K562 (cell line): Measurements from ENCODE around the gene CBFA2T3. TPM values are rescaled to one million over a fixed set of nuclear protein-coding genes. Genes with fewer than 3 reads are reported as not detected.
A peak's percentile ranks its signal among the peaks of the same experiment; 100 is the strongest.

Source experiments
- CAMTA2 ChIP-seq: fragments of 250-450 bp; sonication (Bioruptor Pico); conservative IDR thresholded peaks from 2 replicates; pipeline ENCODE4 v1.5.1; 2022
- CBX5 ChIP-seq: IDR thresholded peaks from 2 replicates; pipeline ENCODE4 v1.6.1; 2014; ENCODE audit warnings: low read depth, borderline replicate concordance
- HDAC1 ChIP-seq, 2 experiments: fragments of 450-650 bp; IDR thresholded peaks; 2 replicates each; pipeline ENCODE4 v1.6.1; 2016 to 2017; ENCODE audit warnings: inconsistent platforms in 1 of 2, mild to moderate bottlenecking in 1 of 2, moderate library complexity in 1 of 2
- KLF13 ChIP-seq: fragments of 450-650 bp; IDR thresholded peaks from 2 replicates; pipeline ENCODE4 v1.6.1; 2016; ENCODE audit warnings: missing genetic modification characterization, low read depth, mild to moderate bottlenecking, missing compliant biosample characterization, moderate library complexity, borderline replicate concordance
- LCOR ChIP-seq: sonication (generic); formaldehyde crosslinking; IDR thresholded peaks from 2 replicates; pipeline ENCODE4 v1.8.0; 2022; ENCODE audit warnings: mild to moderate bottlenecking, missing genetic modification reagents
- MAZ ChIP-seq, 2 experiments: fragments of 450-650 bp in 1 of 2; sonication (generic) in 1 of 2; formaldehyde crosslinking; IDR thresholded peaks in 1 of 2; conservative IDR thresholded peaks in 1 of 2; 2 replicates each; pipeline versions ENCODE4 v1.4.0 to v1.5.0; 2020; ENCODE audit warnings: mild to moderate bottlenecking in 1 of 2, missing genetic modification reagents in 1 of 2
- MCM7 ChIP-seq, 2 experiments: fragments of 450-650 bp; IDR thresholded peaks; 2 replicates each; pipeline ENCODE4 v1.6.1; 2016 to 2018
- MYC ChIP-seq, 2 experiments: fragments of 250-450 bp in 1 of 2; sonication (Bioruptor Pico) in 1 of 2; IDR thresholded peaks; 2 replicates each; pipeline versions ENCODE4 v1.5.1 to v1.6.1; 2012 to 2021; ENCODE audit warnings: low read depth in 2 of 2, borderline replicate concordance in 1 of 2, improper control_type of control experiment in 1 of 2, low read length in 1 of 2, mild to moderate bottlenecking in 1 of 2, moderate library complexity in 1 of 2
- NCOR1 ChIP-seq: fragments of 450-650 bp; IDR thresholded peaks from 2 replicates; pipeline ENCODE4 v1.6.1; 2016; ENCODE audit warnings: mild to moderate bottlenecking, moderate library complexity
- RNF2 ChIP-seq: sonication (generic); IDR thresholded peaks from 2 replicates; pipeline ENCODE4 v1.6.1; 2016
- SNRNP70 ChIP-seq: fragments of 200-400 bp; formaldehyde crosslinking; optimal IDR thresholded peaks from 2 replicates; pipeline ENCODE3; 2017; ENCODE audit warnings: low read depth, low read length
- SREBF2 ChIP-seq: sonication (generic); formaldehyde crosslinking; IDR thresholded peaks from 2 replicates; pipeline ENCODE4 v1.4.0; 2020; ENCODE audit warnings: mild to moderate bottlenecking, missing genetic modification reagents
- TAF7 ChIP-seq: fragments of 450-650 bp; IDR thresholded peaks from 2 replicates; pipeline ENCODE4 v1.6.1; 2016; ENCODE audit warnings: missing genetic modification characterization, missing compliant biosample characterization
- TFAM ChIP-seq: fragments of 250-450 bp; sonication (Bioruptor Pico); conservative IDR thresholded peaks from 2 replicates; pipeline ENCODE4 v1.5.0; 2021; ENCODE audit warnings: mild to moderate bottlenecking, moderate library complexity
- ZNF174 ChIP-seq: fragments of 250-450 bp; sonication (Bioruptor Pico); IDR thresholded peaks from 2 replicates; pipeline ENCODE4 v1.4.0; 2020; ENCODE audit warnings: mild to moderate bottlenecking
- ZNF408 ChIP-seq: fragments of 250-450 bp; sonication (Bioruptor Pico); IDR thresholded peaks from 2 replicates; pipeline ENCODE4 v1.4.0; 2020; ENCODE audit warnings: low read depth, mild to moderate bottlenecking, moderate library complexity
- polyA plus RNA-seq, 8 experiments: library from polyadenylated mRNA; depleted of rRNA in 4 of 8; stranded (reverse) in 5 of 8; unstranded in 3 of 8; fragments of >200 nt; fragmentation: Nextera tagmentation in 2 of 8; fragmentation: Illumina TruSeq in 1 of 8; extraction: Ambion mirVana in 2 of 8; extraction: Trizol in 1 of 8; gene quantifications; 2 replicates each; pipeline versions ENCODE4 v1.2.1 to v1.2.3, GENCODE V29; 2011 to 2014; ENCODE audit warnings: inconsistent platforms in 1 of 8, missing spikeins in 1 of 8
- total RNA-seq, 7 experiments: library from RNA; depleted of rRNA in 6 of 7; stranded (reverse); fragments of >200 nt in 6 of 7; fragmentation: Illumina TruSeq in 2 of 7; extraction: Trizol in 2 of 7; gene quantifications; 2 replicates each; pipeline versions ENCODE4 v1.2.1 to v1.2.3, GENCODE V29; 2011 to 2021; ENCODE audit warnings: low replicate concordance in 1 of 7
- TF ChIP-seq, protein P1 (sequence below): sonication (generic); formaldehyde crosslinking; IDR thresholded peaks from 2 replicates; pipeline ENCODE4 v1.8.1; 2023; ENCODE audit warnings: mild to moderate bottlenecking, missing genetic modification reagents, moderate library complexity
- TF ChIP-seq, protein P2 (sequence below): sonication (generic); formaldehyde crosslinking; IDR thresholded peaks from 2 replicates; pipeline ENCODE4 v1.8.0; 2022; ENCODE audit warnings: missing genetic modification reagents, mild to moderate bottlenecking, moderate library complexity, borderline replicate concordance
- TF ChIP-seq, protein P3 (sequence below), 3 experiments: IDR thresholded peaks in 2 of 3; conservative IDR thresholded peaks in 1 of 3; 2 replicates each; pipeline ENCODE4 v1.5.1; 2011 to 2012; ENCODE audit warnings: low read length in 3 of 3, mild to moderate bottlenecking in 3 of 3, control low read depth in 2 of 3, improper control_type of control experiment in 1 of 3, inconsistent platforms in 1 of 3, low read depth in 1 of 3, mixed read lengths in 1 of 3, moderate library complexity in 1 of 3; ENCODE audit not compliant: insufficient read depth in 2 of 3
- TF ChIP-seq, protein P4 (sequence below), 2 experiments: fragments of 450-650 bp; IDR thresholded peaks; 2 replicates each; pipeline ENCODE4 v1.6.1; 2016
- TF ChIP-seq, protein P5 (sequence below): fragments of 150-350 bp; conservative IDR thresholded peaks from 2 replicates; pipeline ENCODE4 v1.6.1; 2014; ENCODE audit warnings: low read length

The CBFA2T3 gene
- total and polyA plus RNA-seq, 9 of the 15 experiments (the other 6 are each of a cell fraction or from before 2014, with no cell fraction given), result 2.3 to 145 (median 6.7) TPM

DNA sequence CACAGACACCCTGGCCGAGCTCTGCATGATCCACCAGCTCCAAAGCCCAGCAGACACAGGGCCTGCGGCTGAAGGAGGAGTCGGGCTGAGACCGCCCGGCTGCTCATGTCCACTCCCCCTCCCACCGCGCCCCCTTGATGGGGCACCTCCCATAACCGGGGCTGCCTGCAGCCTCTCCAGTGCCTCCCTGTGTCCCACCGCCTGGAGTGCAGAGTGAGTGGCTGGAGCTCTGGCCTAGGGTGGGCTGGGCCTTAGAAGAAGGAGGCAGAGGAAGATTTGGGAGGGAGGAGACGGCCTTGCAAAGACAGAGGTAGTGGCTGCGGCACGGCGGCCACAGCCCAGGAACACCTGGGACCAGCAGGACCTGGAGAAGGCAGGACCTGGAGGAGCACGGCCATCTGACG, 4.0 kb downstream of the CBFA2T3 start (continued):
- no peak for TF ChIP-seq MYC (IDR thresholded peaks at IDR 0.05; ENCODE audit: low read depth, low read length)
- TF ChIP-seq MYC (CRISPR knock-in tag; IDR thresholded peaks at IDR 0.05; ENCODE audit: borderline replicate concordance, low read depth), result no peak
- TF ChIP-seq, protein P1, sequence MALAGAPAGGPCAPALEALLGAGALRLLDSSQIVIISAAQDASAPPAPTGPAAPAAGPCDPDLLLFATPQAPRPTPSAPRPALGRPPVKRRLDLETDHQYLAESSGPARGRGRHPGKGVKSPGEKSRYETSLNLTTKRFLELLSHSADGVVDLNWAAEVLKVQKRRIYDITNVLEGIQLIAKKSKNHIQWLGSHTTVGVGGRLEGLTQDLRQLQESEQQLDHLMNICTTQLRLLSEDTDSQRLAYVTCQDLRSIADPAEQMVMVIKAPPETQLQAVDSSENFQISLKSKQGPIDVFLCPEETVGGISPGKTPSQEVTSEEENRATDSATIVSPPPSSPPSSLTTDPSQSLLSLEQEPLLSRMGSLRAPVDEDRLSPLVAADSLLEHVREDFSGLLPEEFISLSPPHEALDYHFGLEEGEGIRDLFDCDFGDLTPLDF, result no peak
- TF ChIP-seq, protein P2, sequence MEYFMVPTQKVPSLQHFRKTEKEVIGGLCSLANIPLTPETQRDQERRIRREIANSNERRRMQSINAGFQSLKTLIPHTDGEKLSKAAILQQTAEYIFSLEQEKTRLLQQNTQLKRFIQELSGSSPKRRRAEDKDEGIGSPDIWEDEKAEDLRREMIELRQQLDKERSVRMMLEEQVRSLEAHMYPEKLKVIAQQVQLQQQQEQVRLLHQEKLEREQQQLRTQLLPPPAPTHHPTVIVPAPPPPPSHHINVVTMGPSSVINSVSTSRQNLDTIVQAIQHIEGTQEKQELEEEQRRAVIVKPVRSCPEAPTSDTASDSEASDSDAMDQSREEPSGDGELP (CRISPR knock-in tag), result peak; percentile 74; the same call in 1 of the 2 replicates
- TF ChIP-seq HDAC1 (IDR thresholded peaks at IDR 0.05), result peak in 1 of 2 experiments; percentile 44; a peak in 2 of 4 replicates
- TF ChIP-seq RNF2, result no peak
- no peak for TF ChIP-seq SREBF2
- peak; percentile 27; the same call in 1 of the 2 replicates for TF ChIP-seq KLF13 (tag)
- TF ChIP-seq, protein P3, sequence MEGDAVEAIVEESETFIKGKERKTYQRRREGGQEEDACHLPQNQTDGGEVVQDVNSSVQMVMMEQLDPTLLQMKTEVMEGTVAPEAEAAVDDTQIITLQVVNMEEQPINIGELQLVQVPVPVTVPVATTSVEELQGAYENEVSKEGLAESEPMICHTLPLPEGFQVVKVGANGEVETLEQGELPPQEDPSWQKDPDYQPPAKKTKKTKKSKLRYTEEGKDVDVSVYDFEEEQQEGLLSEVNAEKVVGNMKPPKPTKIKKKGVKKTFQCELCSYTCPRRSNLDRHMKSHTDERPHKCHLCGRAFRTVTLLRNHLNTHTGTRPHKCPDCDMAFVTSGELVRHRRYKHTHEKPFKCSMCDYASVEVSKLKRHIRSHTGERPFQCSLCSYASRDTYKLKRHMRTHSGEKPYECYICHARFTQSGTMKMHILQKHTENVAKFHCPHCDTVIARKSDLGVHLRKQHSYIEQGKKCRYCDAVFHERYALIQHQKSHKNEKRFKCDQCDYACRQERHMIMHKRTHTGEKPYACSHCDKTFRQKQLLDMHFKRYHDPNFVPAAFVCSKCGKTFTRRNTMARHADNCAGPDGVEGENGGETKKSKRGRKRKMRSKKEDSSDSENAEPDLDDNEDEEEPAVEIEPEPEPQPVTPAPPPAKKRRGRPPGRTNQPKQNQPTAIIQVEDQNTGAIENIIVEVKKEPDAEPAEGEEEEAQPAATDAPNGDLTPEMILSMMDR (IDR thresholded peaks at IDR 0.05 in 2 of 3, conservative IDR thresholded peaks at IDR 0.05 in 1 of 3; ENCODE audit: insufficient read depth in 2 of 3, low read depth in 1 of 3, low read length in 3 of 3), result peak; percentile 17 to 60 (median 45); a peak in 4 of 6 replicates
- no peak for TF ChIP-seq SNRNP70
- TF ChIP-seq NCOR1, result peak; percentile 17; the same call in 1 of the 2 replicates
- TF ChIP-seq TFAM (CRISPR knock-in tag), result no peak
- TF ChIP-seq, protein P4, sequence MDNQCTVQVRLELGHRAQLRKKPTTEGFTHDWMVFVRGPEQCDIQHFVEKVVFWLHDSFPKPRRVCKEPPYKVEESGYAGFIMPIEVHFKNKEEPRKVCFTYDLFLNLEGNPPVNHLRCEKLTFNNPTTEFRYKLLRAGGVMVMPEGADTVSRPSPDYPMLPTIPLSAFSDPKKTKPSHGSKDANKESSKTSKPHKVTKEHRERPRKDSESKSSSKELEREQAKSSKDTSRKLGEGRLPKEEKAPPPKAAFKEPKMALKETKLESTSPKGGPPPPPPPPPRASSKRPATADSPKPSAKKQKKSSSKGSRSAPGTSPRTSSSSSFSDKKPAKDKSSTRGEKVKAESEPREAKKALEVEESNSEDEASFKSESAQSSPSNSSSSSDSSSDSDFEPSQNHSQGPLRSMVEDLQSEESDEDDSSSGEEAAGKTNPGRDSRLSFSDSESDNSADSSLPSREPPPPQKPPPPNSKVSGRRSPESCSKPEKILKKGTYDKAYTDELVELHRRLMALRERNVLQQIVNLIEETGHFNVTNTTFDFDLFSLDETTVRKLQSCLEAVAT (IDR thresholded peaks at IDR 0.05), result 0 out of 4 replicates have a peak, but pooled peaks of 1 of the 2 experiments have one; percentile 11
- no peak for TF ChIP-seq CBX5
- TF ChIP-seq MAZ (CRISPR knock-in tag; conservative IDR thresholded peaks at IDR 0.05 in 1 of 2, IDR thresholded peaks at IDR 0.05 in 1 of 2), result peak; percentile 79 to 85
- TF ChIP-seq LCOR, result peak; percentile 59; the same call in 1 of the 2 replicates
- TF ChIP-seq CAMTA2 (CRISPR knock-in tag), result no peak
- TF ChIP-seq ZNF174 (CRISPR knock-in tag), result no peak
- TF ChIP-seq, protein P5, sequence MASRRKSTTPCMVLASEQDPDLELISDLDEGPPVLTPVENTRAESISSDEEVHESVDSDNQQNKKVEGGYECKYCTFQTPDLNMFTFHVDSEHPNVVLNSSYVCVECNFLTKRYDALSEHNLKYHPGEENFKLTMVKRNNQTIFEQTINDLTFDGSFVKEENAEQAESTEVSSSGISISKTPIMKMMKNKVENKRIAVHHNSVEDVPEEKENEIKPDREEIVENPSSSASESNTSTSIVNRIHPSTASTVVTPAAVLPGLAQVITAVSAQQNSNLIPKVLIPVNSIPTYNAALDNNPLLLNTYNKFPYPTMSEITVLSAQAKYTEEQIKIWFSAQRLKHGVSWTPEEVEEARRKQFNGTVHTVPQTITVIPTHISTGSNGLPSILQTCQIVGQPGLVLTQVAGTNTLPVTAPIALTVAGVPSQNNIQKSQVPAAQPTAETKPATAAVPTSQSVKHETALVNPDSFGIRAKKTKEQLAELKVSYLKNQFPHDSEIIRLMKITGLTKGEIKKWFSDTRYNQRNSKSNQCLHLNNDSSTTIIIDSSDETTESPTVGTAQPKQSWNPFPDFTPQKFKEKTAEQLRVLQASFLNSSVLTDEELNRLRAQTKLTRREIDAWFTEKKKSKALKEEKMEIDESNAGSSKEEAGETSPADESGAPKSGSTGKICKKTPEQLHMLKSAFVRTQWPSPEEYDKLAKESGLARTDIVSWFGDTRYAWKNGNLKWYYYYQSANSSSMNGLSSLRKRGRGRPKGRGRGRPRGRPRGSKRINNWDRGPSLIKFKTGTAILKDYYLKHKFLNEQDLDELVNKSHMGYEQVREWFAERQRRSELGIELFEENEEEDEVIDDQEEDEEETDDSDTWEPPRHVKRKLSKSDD, result no peak
- TF ChIP-seq MCM7 (IDR thresholded peaks at IDR 0.05), result no peak
- no peak for TF ChIP-seq TAF7
- no peak for TF ChIP-seq ZNF408 (CRISPR knock-in tag)
